Non-pigmented ciliary epithelial cell (primary cell): ENCODE results near the gene LRTM2.

Experiments used
- DNase-seq: peaks from one replicate; pipeline ENCODE4 v3.0.0-alpha.2; 2010; ENCODE audit warnings: low read depth

LRTM2 gene

GRCh38 chr12:1864867-1865266, 44.5 kb downstream of the LRTM2 start:
- DNase-seq: no peak

DNA sequence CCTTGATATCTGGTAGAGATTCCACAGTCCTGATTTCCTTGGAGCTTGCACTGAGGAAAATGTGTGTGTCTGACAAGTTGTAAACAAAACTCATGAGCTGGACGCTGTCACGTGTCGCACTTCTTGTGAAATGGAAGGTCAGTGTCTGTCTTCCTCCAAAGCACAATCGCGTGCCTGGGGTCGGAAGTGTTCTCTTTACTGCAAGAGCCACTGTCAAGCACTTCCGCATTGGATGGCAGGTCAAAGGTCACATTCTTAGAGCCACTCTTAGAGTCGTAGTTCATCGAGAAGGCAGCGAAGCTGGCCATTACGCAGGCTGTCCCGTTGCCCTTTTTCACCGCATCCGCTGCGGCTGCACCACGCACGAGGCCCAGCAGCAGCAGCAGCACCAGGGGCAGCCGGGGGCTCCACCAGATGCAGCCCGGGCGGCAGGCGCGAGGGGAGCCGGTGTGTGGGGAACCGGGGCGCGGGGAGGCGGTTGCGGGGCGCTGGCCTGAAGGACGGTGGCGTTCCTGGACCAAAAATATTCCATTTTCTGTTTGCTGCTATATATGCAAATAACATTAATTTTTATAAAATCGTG, 45.0 kb downstream of the LRTM2 start:
- DNase-seq: no peak

GRCh38 chr12:1869145-1869544, 48.8 kb downstream of the LRTM2 start:
- DNase-seq: no peak

DNA sequence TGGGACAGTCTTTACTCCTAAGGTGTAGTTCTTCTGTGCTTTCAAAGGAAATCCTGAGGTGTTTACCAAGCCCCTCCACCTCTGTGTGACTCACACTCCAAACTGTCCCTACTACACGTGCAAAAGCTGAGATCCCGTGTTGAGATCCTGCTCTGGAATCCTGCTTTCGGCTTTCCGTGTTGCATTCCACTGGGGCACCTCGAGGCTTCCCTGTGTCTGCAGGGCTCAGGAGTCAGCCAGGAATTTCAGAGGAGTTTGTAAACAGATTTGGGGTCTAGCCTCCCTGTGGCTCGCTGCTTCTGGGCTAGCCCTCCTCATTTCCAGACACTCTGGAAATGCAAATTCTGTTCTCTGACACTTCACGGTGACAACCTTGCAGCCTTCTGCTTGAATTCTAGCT, 49.7 kb downstream of the LRTM2 start:
- DNase-seq: no peak

DNA sequence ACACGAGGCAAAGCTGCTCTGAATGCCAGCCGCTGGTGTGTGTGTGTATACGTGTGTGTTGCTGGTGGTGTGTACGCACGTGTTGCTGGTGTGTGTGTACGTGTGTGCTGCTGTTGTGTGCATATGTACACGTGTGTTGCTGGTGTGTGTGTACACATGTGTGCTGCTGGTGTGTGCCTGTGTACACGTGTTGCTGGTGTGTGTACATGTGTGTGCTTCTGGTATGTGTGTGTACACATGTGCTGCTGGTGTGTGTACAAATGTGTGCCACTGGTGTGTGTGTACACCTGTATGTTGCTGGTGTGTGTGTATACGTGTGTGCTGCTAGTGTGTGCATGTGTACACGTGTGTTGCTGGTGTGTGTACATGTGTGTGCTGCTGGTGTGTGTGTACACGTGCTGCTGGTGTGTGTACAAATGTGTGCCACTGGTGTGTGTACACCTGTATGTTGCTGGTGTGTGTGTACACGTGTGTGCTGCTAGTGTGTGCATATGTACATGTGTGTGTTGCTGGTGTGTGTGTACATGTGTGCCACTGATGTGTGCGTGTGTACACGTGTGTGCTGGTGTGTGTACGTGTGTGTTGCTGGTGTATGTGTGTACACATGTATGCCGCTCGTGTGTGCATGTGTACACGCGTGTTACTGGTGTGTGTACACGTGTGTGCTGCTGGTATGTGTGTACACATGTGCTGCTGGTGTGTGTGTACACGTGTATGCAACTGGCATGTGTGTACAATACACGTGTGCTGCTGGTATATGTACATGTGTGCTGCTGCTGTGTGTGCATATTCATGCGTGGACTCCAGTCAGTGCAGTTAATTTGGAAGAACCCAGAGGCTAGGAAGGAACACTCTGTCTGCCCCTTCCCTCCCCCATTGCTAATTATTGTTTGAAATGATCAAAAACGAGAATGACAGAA, 50.9 kb downstream of the LRTM2 start:
- DNase-seq: no peak

- DNase-seq: no peak
Observed at GRCh38 chr12:1872001-1872400, 51.6 kb downstream of the LRTM2 start.

- no peak for DNase-seq
Observed at GRCh38 chr12:1872448-1872847, 52.1 kb downstream of the LRTM2 start.

- no peak for DNase-seq
Observed at GRCh38 chr12:1873531-1874510, 53.5 kb downstream of the LRTM2 start.

- DNase-seq: no peak
Observed at GRCh38 chr12:1875608-1876007, 55.2 kb downstream of the LRTM2 start.

DNA sequence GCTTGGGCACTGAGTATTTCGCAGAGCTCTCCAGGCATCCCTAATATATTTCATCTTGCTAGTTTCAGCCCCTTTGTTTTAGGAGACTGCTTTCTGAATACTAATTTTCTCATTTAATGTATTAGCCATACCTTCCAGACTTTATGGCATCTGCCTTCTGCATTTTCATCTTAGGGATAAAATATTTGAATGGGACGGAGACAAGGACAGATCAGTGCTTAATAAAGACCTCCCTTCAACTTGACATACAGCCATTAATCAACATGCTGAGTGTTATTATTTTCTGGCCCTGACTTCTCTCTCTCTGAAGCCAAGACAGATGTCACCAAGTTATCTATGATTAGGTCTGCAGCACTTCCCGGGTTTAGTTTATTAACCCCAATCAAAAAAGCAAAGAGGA, 55.7 kb downstream of the LRTM2 start:
- DNase-seq: no peak

DNA sequence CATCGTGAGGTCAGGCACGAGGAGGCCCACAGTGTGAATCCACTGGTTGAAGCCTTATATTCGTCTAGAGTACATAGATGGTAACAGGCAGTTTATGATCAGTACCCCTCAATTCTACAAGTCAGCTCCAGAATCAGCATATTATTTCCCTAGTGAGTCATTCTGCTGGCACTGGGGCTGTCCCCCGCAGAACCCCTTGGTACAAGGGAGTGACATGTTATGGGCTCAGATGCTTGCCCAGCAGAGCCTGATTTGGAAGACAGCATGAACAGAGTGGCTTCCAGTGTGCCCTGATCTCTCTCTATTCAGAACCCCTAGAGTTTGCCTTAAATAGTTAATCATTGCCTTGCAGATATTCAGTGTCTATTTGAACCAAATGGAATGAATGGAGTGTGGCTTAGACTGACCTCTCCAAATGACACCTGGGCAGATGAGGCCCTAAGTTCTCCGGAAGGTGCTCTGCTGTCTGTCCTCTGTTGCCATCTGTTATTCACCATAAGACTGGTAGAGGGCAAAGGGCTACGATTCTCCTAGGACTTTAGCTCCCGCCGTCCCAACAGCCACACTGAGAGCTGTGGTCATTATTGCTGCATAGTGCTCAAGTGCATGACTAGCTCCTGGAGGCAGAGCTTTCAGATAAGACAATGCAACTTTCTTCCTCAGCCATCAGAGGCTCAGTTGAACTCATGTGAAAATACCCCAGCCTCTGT, 57.0 kb downstream of the LRTM2 start:
- DNase-seq: no peak

DNA sequence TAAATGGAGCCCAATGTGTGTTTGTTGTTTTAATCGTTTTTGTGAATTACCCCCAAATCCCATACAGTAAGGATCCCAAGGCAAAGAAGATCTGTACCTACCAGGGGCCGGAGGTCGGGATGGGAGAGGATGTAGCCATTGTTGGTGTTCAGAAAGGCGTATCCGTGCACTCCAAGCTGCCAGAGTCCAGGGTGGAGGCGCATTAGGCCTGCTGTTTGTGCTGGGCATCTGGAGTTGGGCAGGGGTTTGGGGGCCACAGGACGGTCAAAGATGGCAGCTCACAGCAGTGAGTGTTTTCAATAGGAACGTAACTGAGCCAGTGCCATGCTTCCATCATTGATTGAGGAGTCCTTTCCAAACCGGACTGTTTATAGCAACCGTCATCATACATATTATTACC, 57.8 kb downstream of the LRTM2 start:
- no peak for DNase-seq

DNA sequence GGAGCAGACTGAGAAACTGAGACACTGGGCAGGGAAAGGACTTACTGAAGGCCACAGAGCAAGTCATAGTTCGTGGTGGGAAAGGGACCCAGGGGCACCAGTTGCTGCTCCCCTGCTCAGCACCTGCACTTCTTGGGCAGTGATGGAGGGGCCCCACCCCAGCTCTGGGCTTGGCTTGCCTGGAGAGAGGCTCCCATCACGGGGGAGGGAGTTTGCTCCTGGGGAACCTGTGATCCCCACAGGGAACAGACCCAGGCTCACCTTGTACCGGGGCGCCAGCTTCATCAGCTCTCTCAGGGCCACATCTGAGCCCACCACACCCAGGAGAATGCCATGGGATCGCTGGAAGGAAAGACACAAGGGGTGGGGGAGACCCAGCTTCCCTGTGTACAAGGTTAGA, 58.3 kb downstream of the LRTM2 start:
- no peak for DNase-seq

DNA sequence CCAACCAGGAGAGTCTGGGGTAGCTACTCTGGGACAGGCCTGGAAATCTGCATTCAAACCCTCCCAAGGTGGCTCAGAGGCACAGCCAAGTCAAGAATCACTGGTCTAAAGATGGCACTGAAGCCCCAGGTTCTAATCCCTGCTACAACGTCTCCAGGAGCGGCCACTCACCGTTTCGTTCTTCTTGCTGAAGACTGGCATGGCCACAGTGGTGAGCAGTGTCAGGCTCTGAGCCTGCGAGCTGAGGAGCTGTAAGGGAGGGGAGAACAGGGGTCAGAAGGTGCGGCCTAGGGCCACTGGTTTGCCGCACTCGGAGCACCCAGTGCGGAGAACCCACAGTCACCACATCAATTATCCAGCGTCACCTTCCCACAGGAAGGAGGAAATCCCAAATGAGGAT, 59.3 kb downstream of the LRTM2 start:
- DNase-seq: no peak

- no peak for DNase-seq
Observed at GRCh38 chr12:1880153-1880845, 59.9 kb downstream of the LRTM2 start.

DNA sequence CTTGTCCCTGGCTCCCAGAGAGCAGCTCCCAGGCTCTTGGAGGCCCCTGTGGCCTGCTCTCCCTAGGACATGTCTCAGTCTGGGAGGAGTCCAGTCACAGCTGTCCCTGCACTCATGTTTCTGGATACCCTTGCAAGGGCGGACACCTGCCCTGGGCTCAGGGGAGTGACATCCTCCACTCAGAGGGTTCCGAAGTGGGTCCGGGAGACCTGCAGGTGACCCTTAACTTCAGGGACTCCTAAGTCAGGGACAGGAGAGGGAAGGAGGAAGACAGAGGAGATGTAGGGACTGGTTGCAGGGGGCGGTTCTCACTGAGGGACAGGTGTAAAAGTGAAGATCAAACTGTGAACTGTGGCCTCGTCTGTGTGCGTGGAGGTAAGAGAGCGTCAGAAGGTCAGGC, 60.5 kb downstream of the LRTM2 start:
- DNase-seq: no peak

- DNase-seq: no peak
Observed at GRCh38 chr12:1881301-1881700, 60.9 kb downstream of the LRTM2 start.

DNA sequence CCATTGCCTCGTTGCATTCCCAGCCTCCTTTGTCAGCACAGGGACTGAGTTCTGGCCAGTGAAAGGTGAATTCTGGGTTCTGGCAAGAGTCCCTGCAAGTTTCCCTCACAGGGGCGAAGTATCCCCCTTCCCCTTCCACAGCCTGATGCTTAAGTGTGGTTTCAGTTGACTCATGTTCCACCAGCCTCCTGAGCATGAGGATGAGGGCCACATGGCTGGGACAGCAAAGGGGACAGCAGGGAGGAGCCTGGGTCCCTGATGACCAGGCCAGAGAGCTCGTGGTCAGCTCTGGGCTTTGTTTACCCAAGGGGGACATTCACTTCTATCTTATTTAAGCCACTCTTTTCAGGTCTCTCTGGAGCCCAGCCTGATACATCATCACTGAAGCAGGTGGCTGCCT, 61.6 kb downstream of the LRTM2 start:
- DNase-seq: no peak

GRCh38 chr12:1882405-1882804, 62.0 kb downstream of the LRTM2 start:
- DNase-seq: no peak

- DNase-seq: no peak
Observed at GRCh38 chr12:1882850-1883470, 62.6 kb downstream of the LRTM2 start.

DNA sequence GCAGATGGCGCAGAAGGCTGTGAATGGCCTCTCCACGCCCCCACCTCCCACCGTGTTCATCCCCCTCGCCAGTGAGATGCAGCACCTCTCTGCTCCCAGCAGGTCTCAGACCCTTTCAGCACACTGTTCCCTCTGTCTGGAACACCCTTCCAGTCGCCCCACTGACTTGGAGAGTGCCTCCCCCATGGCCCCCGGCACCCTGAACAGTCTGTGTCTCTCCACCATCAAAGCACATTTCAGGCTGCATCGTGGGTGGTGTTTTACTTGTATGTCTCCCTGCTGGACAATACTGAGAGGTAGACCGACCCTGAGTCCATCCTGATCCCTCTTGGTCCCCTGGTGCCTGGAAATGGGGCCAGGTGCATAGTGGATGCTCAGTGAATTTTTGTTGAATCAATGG, 63.1 kb downstream of the LRTM2 start:
- DNase-seq: no peak
